GM21381 (cell line): ENCODE results near the gene IL17RC.
"Not testable (repeated sequence)": the region's sequence is repeated elsewhere in the genome, so short reads cannot be mapped to it uniquely, and the experiment has no call there.

Experiments used
- ATAC-seq: cut with Tn5 transposase; IDR thresholded peaks from one replicate; pipeline ENCODE4 v1.9.1; 2021; ENCODE audit warnings: mild to moderate bottlenecking, moderate library complexity; ENCODE audit not compliant: unreplicated experiment

The IL17RC gene

GRCh38 chr3:9914559-9915253 lies 2.2 kb upstream of the IL17RC start:
- ATAC-seq, result no peak

- ATAC-seq, result no peak
These were observed 1.4 kb upstream of the IL17RC start for GRCh38 chr3:9915254-9916141.

GRCh38 chr3:9916346-9916733 lies 558 bp upstream of the IL17RC start:
- ATAC-seq, result no peak

- ATAC-seq, result no peak
These were observed 922 bp downstream of the IL17RC start for GRCh38 chr3:9917820-9918219.

GRCh38 chr3:9918261-9919038 lies 1.6 kb downstream of the IL17RC start:
- ATAC-seq, result no peak

- no peak for ATAC-seq
These were observed 11.3 kb downstream of the IL17RC start for GRCh38 chr3:9928158-9928557.

- no peak for ATAC-seq
These were observed 14.0 kb downstream of the IL17RC start for GRCh38 chr3:9930804-9931418.

- ATAC-seq, result no peak
These were observed 15.6 kb downstream of the IL17RC start for GRCh38 chr3:9932535-9932842.

GRCh38 chr3:9932843-9933560 lies 16.1 kb downstream of the IL17RC start:
- ATAC-seq, result peak; percentile 69

GRCh38 chr3:9933561-9934234 lies 16.8 kb downstream of the IL17RC start, which contains the start of gene CRELD1:
TSS of gene CRELD1 (plus strand) at chr3:9933834. CDS start at chr3:9934439, 605 bp downstream.
- ATAC-seq, result peak; percentile 88

GRCh38 chr3:9934235-9934621 lies 17.3 kb downstream of the IL17RC start:
- no peak for ATAC-seq

- ATAC-seq, result no peak
These were observed 18.1 kb downstream of the IL17RC start for GRCh38 chr3:9934993-9935392.

- ATAC-seq, result no peak
These were observed 19.1 kb downstream of the IL17RC start for GRCh38 chr3:9935966-9936510.

GRCh38 chr3:9937486-9938238 lies 20.8 kb downstream of the IL17RC start:
- no peak for ATAC-seq

GRCh38 chr3:9938966-9939365 lies 22.1 kb downstream of the IL17RC start:
- ATAC-seq, result no peak

GRCh38 chr3:9939906-9940305 lies 23.0 kb downstream of the IL17RC start:
- not testable (repeated sequence) for ATAC-seq

GRCh38 chr3:9940746-9941145 lies 23.8 kb downstream of the IL17RC start:
- ATAC-seq, result no peak

- ATAC-seq, result no peak
These were observed 25.3 kb downstream of the IL17RC start for GRCh38 chr3:9942164-9942563.
